Hepatocyte (in vitro differentiated cells): ENCODE data around the gene ATP5F1B.

Experiments used
- EZH2 ChIP-seq: fragments of 200-600 bp; sonication (generic); IDR thresholded peaks from 2 replicates; pipeline ENCODE4 v1.6.1; 2016; ENCODE audit warnings: antibody characterized with exemption, mild to moderate bottlenecking, borderline replicate concordance
- TF ChIP-seq, protein P1 (sequence below): fragments of 200-600 bp; sonication (generic); IDR thresholded peaks from 2 replicates; pipeline ENCODE4 v1.5.1; 2016; ENCODE audit warnings: antibody characterized with exemption, mild to moderate bottlenecking; ENCODE audit not compliant: poor library complexity

DNA sequence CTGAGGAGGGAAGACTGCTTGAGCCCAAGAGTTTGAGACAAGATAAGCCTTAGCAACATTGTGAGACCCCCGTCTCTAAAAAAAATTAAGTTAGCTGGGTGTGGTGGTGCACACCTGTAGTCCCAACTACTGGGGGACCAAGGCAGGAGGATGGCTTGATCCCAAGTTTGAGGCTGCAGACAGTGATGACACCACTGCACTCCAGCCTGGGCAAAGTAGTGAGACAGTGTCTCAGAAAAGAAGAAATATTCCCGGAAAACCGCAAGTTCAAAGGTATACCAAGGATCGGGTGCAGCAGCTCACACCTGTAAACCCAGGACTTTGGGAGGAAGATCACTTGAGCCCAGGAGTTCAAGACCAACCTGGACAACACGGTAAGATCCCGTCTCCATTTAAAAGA is 36.5 kb upstream of the ATP5F1B start:
- TF ChIP-seq, protein P1, sequence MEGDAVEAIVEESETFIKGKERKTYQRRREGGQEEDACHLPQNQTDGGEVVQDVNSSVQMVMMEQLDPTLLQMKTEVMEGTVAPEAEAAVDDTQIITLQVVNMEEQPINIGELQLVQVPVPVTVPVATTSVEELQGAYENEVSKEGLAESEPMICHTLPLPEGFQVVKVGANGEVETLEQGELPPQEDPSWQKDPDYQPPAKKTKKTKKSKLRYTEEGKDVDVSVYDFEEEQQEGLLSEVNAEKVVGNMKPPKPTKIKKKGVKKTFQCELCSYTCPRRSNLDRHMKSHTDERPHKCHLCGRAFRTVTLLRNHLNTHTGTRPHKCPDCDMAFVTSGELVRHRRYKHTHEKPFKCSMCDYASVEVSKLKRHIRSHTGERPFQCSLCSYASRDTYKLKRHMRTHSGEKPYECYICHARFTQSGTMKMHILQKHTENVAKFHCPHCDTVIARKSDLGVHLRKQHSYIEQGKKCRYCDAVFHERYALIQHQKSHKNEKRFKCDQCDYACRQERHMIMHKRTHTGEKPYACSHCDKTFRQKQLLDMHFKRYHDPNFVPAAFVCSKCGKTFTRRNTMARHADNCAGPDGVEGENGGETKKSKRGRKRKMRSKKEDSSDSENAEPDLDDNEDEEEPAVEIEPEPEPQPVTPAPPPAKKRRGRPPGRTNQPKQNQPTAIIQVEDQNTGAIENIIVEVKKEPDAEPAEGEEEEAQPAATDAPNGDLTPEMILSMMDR = no peak
- TF ChIP-seq EZH2 = no peak
